Measurements from ENCODE around the gene LGALS3BP.

DNA sequence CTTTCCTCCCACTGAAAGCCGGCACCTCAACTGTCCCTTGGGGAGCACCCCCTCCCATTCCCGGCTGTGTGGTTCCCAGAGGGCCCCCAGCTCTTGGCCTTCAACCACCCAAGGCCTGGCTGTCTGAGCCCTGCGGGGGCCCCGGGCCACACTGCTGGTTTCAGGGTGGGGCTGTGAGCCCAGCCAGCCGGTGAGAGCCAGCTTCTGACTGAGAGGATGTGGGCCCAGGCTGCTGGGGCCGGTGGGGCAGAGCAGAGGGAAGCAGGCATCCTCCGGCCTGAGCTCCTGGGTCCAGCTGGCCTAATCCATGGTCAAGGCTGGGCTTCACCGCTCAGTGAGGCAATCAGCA lies 875 bp upstream of the LGALS3BP start:
- TF ChIP-seq, protein P1, sequence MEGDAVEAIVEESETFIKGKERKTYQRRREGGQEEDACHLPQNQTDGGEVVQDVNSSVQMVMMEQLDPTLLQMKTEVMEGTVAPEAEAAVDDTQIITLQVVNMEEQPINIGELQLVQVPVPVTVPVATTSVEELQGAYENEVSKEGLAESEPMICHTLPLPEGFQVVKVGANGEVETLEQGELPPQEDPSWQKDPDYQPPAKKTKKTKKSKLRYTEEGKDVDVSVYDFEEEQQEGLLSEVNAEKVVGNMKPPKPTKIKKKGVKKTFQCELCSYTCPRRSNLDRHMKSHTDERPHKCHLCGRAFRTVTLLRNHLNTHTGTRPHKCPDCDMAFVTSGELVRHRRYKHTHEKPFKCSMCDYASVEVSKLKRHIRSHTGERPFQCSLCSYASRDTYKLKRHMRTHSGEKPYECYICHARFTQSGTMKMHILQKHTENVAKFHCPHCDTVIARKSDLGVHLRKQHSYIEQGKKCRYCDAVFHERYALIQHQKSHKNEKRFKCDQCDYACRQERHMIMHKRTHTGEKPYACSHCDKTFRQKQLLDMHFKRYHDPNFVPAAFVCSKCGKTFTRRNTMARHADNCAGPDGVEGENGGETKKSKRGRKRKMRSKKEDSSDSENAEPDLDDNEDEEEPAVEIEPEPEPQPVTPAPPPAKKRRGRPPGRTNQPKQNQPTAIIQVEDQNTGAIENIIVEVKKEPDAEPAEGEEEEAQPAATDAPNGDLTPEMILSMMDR (IDR thresholded peaks at IDR 0.05) = no peak
- TF ChIP-seq POLR2AphosphoS5 (IDR thresholded peaks at IDR 0.05) (no peak), POLR2A (IDR thresholded peaks at IDR 0.05) (no peak), EP300 (IDR thresholded peaks at IDR 0.05) (no peak)

Data from sigmoid colon (tissue), 4 donors.